ENCODE results near the gene C4BPB.

- no peak for TF ChIP-seq CTCF (IDR thresholded peaks at IDR 0.05)
- no peak for TF ChIP-seq POLR2AphosphoS5 (IDR thresholded peaks at IDR 0.05; ENCODE audit: insufficient read depth in 1 of 2, low read depth in 1 of 2)
These were observed 18.7 kb upstream of the C4BPB start for GRCh38 chr1:207069858-207070506.
